HepG2 (cell line): ENCODE data around the gene B4GALT7. TPM values are rescaled to one million over a fixed set of nuclear protein-coding genes. Genes with fewer than 3 reads are reported as not detected.

Source experiments
- ARHGAP35 ChIP-seq: sonication (generic); formaldehyde crosslinking; IDR thresholded peaks from 2 replicates; pipeline ENCODE4 v1.9.0; 2022; ENCODE audit warnings: mild to moderate bottlenecking, inconsistent platforms, moderate library complexity, missing genetic modification reagents, borderline replicate concordance
- HOXA3 ChIP-seq: sonication (generic); formaldehyde crosslinking; IDR thresholded peaks from 2 replicates; pipeline ENCODE4 v1.5.0; 2020; ENCODE audit warnings: missing genetic modification reagents
- MAF1 ChIP-seq: sonication (generic); formaldehyde crosslinking; IDR thresholded peaks from 2 replicates; pipeline ENCODE4 v1.5.0; 2020; ENCODE audit warnings: missing genetic modification reagents, borderline replicate concordance
- MED1 ChIP-seq: sonication (generic); formaldehyde crosslinking; IDR thresholded peaks from 2 replicates; pipeline ENCODE4 v1.4.0; 2020; ENCODE audit warnings: missing genetic modification reagents
- NFYC ChIP-seq: IDR thresholded peaks from 2 replicates; pipeline ENCODE4 v1.6.1; 2016; ENCODE audit warnings: missing genetic modification reagents, missing compliant biosample characterization
- TRIM24 ChIP-seq: sonication (generic); formaldehyde crosslinking; IDR thresholded peaks from 2 replicates; pipeline ENCODE4 v1.8.0; 2022; ENCODE audit warnings: mild to moderate bottlenecking, missing genetic modification reagents
- ZNF224 ChIP-seq: sonication (generic); formaldehyde crosslinking; IDR thresholded peaks from 2 replicates; pipeline ENCODE4 v1.5.0; 2020; ENCODE audit warnings: mild to moderate bottlenecking, missing genetic modification reagents
- ZNF484 ChIP-seq: sonication (generic); formaldehyde crosslinking; IDR thresholded peaks from 2 replicates; pipeline ENCODE4 v1.5.1; 2020; ENCODE audit warnings: mild to moderate bottlenecking, low read depth, missing genetic modification reagents, borderline replicate concordance
- ZNF547 ChIP-seq: sonication (generic); formaldehyde crosslinking; IDR thresholded peaks from 2 replicates; pipeline ENCODE4 v1.5.1; 2020; ENCODE audit warnings: mild to moderate bottlenecking, missing genetic modification reagents
- ZSCAN12 ChIP-seq: sonication (generic); formaldehyde crosslinking; IDR thresholded peaks from 2 replicates; pipeline ENCODE4 v1.9.0; 2021; ENCODE audit warnings: mild to moderate bottlenecking, missing genetic modification reagents
- polyA plus RNA-seq, 8 experiments: library from polyadenylated mRNA; depleted of rRNA in 3 of 8; stranded (reverse) in 7 of 8; unstranded in 1 of 8; fragments of >200 nt; fragmentation: Illumina TruSeq in 4 of 8; extraction: Trizol in 4 of 8; gene quantifications; 2 replicates each; pipeline versions ENCODE4 v1.2.1 to v1.2.3, GENCODE V29; 2011 to 2016; ENCODE audit warnings: low read depth in 4 of 8, missing spikeins in 1 of 8, mixed read lengths in 1 of 8; ENCODE audit not compliant: insufficient read depth in 1 of 8
- total RNA-seq, 5 experiments: library from RNA; depleted of rRNA; stranded (reverse); fragments of >200 nt; fragmentation: Illumina TruSeq; extraction: Trizol; gene quantifications; 2 replicates each; pipeline ENCODE4 v1.2.3, GENCODE V29; 2016; ENCODE audit warnings: low read depth in 1 of 5
- TF ChIP-seq, protein P1 (sequence below): sonication (generic); formaldehyde crosslinking; IDR thresholded peaks from 2 replicates; pipeline ENCODE4 v1.4.0; 2020; ENCODE audit warnings: mild to moderate bottlenecking, missing genetic modification reagents
- TF ChIP-seq, protein P2 (sequence below), 2 experiments: sonication (generic) in 1 of 2; formaldehyde crosslinking in 1 of 2; IDR thresholded peaks; 2 replicates each; pipeline versions ENCODE4 v1.5.1 to v1.6.1; 2011 to 2020; ENCODE audit warnings: borderline replicate concordance in 1 of 2, low read depth in 1 of 2, low read length in 1 of 2, mild to moderate bottlenecking in 1 of 2, missing genetic modification reagents in 1 of 2, moderate library complexity in 1 of 2
- TF ChIP-seq, protein P3 (sequence below): sonication (generic); formaldehyde crosslinking; IDR thresholded peaks from 2 replicates; pipeline ENCODE4 v1.4.0; 2020; ENCODE audit warnings: mild to moderate bottlenecking, missing genetic modification reagents
- TF ChIP-seq, protein P4 (sequence below): IDR thresholded peaks from 2 replicates; pipeline ENCODE4 v1.6.1; 2016; ENCODE audit warnings: missing genetic modification reagents, missing compliant biosample characterization
- TF ChIP-seq, protein P5 (sequence below): sonication (generic); formaldehyde crosslinking; IDR thresholded peaks from 2 replicates; pipeline ENCODE4 v1.8.1; 2023; ENCODE audit warnings: mild to moderate bottlenecking, moderate library complexity, missing genetic modification reagents
- TF ChIP-seq, protein P6 (sequence below): sonication (generic); formaldehyde crosslinking; IDR thresholded peaks from 2 replicates; pipeline ENCODE4 v1.4.0; 2020; ENCODE audit warnings: mild to moderate bottlenecking, low read depth, missing genetic modification reagents

The B4GALT7 gene
- total and polyA plus RNA-seq, 2 of the 13 experiments (the other 11 are each of a cell fraction or from before 2014, with no cell fraction given) = 16.4 to 20.5 TPM

DNA sequence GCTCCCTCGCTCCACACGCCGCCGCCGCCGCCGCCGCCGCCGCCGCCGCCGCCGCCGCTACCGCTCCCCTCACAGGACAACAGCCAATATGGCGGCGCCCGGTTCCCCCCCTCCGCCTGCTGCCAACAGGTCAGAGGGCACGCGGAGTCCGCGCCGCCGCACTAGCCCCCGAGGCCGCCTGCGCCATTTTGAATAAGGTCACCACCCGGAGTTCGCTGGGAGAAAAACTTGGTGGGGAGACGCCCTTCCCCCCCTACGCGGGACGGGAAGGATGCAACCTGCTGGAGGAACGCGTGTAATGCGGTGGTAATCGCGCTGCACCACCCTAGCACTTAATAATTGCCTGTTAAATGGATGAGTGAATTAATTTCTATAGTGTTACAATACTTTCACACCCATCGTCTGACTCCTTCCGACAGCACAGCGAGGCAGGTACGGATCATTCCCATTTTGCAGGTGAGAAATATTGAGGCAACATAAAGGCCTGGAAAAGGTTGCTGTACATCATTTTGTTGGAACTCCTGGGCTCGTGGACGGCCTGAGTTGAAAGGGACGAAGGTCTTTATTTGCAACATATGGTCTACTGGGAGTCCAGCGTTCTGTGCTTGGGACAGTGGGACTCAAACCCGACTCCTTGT lies 45.3 kb upstream of the B4GALT7 start, which contains the start of gene FAM193B (continued):
- TF ChIP-seq, protein P1, sequence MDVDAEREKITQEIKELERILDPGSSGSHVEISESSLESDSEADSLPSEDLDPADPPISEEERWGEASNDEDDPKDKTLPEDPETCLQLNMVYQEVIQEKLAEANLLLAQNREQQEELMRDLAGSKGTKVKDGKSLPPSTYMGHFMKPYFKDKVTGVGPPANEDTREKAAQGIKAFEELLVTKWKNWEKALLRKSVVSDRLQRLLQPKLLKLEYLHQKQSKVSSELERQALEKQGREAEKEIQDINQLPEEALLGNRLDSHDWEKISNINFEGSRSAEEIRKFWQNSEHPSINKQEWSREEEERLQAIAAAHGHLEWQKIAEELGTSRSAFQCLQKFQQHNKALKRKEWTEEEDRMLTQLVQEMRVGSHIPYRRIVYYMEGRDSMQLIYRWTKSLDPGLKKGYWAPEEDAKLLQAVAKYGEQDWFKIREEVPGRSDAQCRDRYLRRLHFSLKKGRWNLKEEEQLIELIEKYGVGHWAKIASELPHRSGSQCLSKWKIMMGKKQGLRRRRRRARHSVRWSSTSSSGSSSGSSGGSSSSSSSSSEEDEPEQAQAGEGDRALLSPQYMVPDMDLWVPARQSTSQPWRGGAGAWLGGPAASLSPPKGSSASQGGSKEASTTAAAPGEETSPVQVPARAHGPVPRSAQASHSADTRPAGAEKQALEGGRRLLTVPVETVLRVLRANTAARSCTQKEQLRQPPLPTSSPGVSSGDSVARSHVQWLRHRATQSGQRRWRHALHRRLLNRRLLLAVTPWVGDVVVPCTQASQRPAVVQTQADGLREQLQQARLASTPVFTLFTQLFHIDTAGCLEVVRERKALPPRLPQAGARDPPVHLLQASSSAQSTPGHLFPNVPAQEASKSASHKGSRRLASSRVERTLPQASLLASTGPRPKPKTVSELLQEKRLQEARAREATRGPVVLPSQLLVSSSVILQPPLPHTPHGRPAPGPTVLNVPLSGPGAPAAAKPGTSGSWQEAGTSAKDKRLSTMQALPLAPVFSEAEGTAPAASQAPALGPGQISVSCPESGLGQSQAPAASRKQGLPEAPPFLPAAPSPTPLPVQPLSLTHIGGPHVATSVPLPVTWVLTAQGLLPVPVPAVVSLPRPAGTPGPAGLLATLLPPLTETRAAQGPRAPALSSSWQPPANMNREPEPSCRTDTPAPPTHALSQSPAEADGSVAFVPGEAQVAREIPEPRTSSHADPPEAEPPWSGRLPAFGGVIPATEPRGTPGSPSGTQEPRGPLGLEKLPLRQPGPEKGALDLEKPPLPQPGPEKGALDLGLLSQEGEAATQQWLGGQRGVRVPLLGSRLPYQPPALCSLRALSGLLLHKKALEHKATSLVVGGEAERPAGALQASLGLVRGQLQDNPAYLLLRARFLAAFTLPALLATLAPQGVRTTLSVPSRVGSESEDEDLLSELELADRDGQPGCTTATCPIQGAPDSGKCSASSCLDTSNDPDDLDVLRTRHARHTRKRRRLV = no peak
- TF ChIP-seq TRIM24 (CRISPR knock-in tag) (no peak), HOXA3 (CRISPR knock-in tag) (peak; percentile 95), ARHGAP35 (CRISPR knock-in tag) (no peak), NFYC (CRISPR knock-in tag) (no peak), ZNF224 (CRISPR knock-in tag) (no peak), MAF1 (CRISPR knock-in tag) (peak; percentile 79; the same call in 1 of the 2 replicates), ZNF547 (CRISPR knock-in tag) (no peak), ZNF484 (CRISPR knock-in tag) (no peak), ZSCAN12 (CRISPR knock-in tag) (no peak), MED1 (CRISPR knock-in tag) (0 out of 2 replicates have a peak, but pooled peaks have one; percentile 44)
- TF ChIP-seq, protein P2, sequence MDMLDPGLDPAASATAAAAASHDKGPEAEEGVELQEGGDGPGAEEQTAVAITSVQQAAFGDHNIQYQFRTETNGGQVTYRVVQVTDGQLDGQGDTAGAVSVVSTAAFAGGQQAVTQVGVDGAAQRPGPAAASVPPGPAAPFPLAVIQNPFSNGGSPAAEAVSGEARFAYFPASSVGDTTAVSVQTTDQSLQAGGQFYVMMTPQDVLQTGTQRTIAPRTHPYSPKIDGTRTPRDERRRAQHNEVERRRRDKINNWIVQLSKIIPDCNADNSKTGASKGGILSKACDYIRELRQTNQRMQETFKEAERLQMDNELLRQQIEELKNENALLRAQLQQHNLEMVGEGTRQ (IDR thresholded peaks at IDR 0.05; ENCODE audit: low read depth, low read length) = no peak
- TF ChIP-seq, protein P2 (CRISPR knock-in tag; IDR thresholded peaks at IDR 0.05; ENCODE audit: borderline replicate concordance) = no peak
- TF ChIP-seq, protein P3, sequence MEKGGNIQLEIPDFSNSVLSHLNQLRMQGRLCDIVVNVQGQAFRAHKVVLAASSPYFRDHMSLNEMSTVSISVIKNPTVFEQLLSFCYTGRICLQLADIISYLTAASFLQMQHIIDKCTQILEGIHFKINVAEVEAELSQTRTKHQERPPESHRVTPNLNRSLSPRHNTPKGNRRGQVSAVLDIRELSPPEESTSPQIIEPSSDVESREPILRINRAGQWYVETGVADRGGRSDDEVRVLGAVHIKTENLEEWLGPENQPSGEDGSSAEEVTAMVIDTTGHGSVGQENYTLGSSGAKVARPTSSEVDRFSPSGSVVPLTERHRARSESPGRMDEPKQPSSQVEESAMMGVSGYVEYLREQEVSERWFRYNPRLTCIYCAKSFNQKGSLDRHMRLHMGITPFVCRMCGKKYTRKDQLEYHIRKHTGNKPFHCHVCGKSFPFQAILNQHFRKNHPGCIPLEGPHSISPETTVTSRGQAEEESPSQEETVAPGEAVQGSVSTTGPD (CRISPR knock-in tag) = no peak
- TF ChIP-seq, protein P4, sequence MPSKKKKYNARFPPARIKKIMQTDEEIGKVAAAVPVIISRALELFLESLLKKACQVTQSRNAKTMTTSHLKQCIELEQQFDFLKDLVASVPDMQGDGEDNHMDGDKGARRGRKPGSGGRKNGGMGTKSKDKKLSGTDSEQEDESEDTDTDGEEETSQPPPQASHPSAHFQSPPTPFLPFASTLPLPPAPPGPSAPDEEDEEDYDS (CRISPR knock-in tag) = peak; percentile 67
- TF ChIP-seq, protein P5, sequence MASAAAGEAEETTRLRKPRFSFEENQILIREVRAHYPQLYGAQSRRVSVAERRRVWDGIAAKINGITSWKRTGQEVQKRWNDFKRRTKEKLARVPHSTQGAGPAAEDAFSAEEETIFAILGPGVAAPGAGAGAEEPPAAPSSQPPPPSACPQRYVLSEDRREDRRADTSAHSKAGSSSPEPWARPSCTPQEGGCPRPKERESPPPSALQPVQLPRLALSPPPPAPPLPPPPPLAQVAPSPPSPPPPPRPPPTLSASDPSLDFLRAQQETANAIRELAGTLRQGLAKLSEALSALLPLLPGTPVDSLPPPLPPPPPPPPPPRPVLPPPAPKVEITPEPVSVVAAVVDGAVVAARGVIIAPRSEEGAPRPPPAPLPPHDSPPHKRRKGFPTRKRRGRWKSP = no peak
- TF ChIP-seq, protein P6, sequence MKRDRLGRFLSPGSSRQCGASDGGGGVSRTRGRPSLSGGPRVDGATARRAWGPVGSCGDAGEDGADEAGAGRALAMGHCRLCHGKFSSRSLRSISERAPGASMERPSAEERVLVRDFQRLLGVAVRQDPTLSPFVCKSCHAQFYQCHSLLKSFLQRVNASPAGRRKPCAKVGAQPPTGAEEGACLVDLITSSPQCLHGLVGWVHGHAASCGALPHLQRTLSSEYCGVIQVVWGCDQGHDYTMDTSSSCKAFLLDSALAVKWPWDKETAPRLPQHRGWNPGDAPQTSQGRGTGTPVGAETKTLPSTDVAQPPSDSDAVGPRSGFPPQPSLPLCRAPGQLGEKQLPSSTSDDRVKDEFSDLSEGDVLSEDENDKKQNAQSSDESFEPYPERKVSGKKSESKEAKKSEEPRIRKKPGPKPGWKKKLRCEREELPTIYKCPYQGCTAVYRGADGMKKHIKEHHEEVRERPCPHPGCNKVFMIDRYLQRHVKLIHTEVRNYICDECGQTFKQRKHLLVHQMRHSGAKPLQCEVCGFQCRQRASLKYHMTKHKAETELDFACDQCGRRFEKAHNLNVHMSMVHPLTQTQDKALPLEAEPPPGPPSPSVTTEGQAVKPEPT (CRISPR knock-in tag) = no peak
